Glomerular visceral epithelial cell (primary cell): Measurements from ENCODE around the gene ATG9A.

ENCODE experiments used
- DNase-seq: peaks from one replicate; pipeline ENCODE4 v3.0.0-alpha.2; 2016; ENCODE audit errors: extremely low spot score

ATG9A gene

DNA sequence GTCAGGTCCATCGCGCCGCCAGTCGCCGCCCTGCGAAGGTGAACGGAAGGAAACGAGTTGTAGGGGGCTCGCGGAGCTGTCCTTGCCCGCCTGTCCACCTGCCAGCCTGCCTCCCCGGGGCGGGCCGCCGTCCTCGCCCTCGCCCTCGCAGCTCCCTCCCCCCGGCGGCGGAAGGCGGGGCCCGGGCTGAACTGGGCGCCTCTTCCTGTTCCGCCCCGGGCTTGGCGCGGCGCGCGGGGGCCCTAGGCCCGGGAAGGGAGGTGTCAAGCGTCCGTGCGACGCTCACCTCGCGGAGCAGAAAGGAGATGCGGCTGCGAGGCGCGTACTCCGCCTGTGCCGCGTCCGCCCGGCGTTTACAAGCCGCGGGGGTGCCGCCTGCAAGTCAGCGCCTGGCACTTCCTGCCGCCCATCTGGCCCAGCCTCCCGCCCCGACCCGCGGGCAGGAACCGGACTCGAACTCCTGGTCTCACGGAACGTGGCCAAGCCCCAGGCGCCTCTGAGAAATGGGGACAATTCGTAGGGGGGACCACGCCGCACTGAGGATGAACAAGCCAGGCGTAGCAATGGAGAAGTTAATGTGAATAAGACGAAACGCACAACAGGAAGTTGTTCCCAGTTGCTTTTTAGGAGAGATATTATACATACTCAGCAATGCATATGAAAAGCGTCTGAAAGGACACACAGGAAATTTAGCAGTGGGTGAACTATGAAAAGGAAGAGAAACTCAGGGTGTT lies 52.5 kb downstream of the ATG9A start, which contains the start of gene CNPPD1:
Gene CNPPD1, minus strand, starts transcription at position 108 of the 734 bp plus-strand sequence. Its CDS starts 97 bp downstream, at position 11.
- peak; percentile 93 for DNase-seq

DNA sequence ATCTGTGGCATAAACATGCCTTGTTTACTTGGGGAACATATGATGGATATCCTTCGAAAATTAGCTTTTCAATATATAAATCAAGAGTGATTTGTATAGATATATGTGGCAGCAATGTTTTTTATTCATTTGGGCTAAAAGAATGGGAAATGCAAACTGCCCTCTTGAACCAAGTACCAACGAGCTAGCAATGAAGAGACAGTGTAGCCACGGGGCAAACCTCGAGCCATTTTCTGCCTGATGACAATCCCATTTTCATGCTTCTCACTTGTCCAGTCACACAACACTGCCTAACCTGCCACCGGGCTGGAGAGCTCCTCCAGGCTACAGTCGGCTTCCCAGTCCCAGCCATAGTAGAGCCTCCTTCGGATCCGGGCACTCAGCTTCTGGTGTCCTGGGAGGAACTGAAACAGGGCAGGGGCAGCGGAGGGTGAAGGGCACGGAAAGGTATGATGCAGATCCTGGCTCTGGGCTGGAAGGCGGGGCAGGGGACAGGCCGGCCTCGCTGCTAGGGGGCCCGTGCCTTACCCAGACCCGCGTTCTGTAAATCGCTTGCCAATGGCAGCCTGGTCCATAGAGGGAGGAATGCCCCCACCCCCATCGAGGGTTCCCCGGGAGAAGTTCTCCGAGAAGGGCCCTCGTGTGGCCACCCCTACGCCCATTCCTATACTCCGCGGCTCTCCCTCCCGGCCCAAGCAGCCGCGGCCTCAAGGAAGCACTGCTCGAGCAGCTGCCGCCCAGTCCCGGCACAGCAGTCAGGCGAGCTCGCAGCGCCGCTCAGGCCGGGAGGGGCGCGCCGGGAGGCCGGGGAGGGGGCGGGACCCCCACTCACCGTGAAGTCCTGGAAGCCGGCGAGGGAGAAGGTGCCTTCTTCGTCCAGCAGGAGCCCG lies 53.3 kb downstream of the ATG9A start:
- peak; percentile 54 for DNase-seq

DNA sequence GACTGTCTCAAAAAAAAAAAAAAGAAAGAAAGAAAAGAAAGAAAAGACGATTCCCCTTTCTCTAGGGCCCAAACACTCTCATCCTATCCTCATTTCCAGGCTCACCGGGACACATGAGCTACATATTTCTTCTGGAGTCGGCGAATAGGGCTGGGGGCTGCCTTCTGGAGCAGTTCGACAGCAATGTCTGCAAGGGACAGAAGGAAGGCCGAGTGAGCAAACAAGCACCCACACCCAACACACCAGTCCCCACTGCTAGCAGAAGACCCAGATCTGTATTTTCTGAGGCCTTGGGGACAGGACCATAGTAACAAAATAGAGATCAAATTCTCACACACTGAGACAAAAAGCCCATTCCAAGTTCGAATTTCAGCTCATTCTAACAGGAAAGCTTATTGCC lies 54.0 kb downstream of the ATG9A start:
- no peak for DNase-seq

DNA sequence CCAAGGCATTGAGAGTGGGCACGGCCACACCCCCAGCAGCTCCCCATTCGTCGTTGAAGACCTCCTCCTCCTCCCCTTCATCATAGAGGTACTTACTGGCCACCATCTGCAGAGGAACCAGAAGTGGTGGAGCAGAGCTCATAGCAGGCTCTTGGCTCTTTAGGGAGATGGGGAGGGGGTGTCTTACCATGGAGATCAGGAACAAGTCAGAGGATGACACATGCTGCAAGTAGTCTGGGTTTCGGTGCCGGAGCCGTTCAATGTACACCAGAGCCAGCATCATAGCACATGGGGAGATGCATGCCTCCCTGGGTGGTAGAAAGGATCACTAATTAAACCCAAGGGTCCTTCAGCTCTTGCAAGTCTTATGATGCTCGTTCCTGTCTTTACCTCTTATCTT lies 54.6 kb downstream of the ATG9A start:
- peak; percentile 66 for DNase-seq

- peak; percentile 68 for DNase-seq
Measured at GRCh38 chr2:219174146-219174545, 55.3 kb downstream of the ATG9A start.

- DNase-seq: no peak
Measured at GRCh38 chr2:219173176-219173575, 56.3 kb downstream of the ATG9A start.

- no peak for DNase-seq
Measured at GRCh38 chr2:219172231-219173154, 56.9 kb downstream of the ATG9A start.

GRCh38 chr2:219171231-219171651 lies 58.2 kb downstream of the ATG9A start:
- peak; percentile 69 for DNase-seq

GRCh38 chr2:219169930-219170654 lies 59.3 kb downstream of the ATG9A start, which contains the start of gene SLC23A3:
SLC23A3 (minus strand) TSS chr2:219170029; CDS start chr2:219169984, 45 bp downstream.
- no peak for DNase-seq
